GM12878 (cell line): Measurements from ENCODE around the gene MCCD1. TPM values are rescaled to one million over a fixed set of nuclear protein-coding genes. Genes with fewer than 3 reads are reported as not detected.
A peak's percentile ranks its signal among the peaks of the same experiment; 100 is the strongest.

Experiments
- BMI1 ChIP-seq: fragments of 450-650 bp; IDR thresholded peaks from 2 replicates; pipeline ENCODE4 v1.6.1; 2016; ENCODE audit warnings: mild to moderate bottlenecking, moderate library complexity, borderline replicate concordance
- CHD4 ChIP-seq: fragments of 200-600 bp; sonication (generic); IDR thresholded peaks from 2 replicates; pipeline ENCODE4 v1.6.1; 2016; ENCODE audit warnings: mild to moderate bottlenecking
- DPF2 ChIP-seq: fragments of 450-650 bp; IDR thresholded peaks from 2 replicates; pipeline ENCODE4 v1.6.1; 2017; ENCODE audit warnings: mild to moderate bottlenecking
- IKZF2 ChIP-seq, 2 experiments: fragments of 450-650 bp; IDR thresholded peaks; 2 replicates each; pipeline ENCODE4 v1.6.1; 2017; ENCODE audit warnings: mild to moderate bottlenecking in 2 of 2, moderate library complexity in 2 of 2
- MYB ChIP-seq: fragments of 150-350 bp; IDR thresholded peaks from 2 replicates; pipeline ENCODE4 v1.6.1; 2014; ENCODE audit warnings: mild to moderate bottlenecking, low read depth, low read length, borderline replicate concordance
- NFIC ChIP-seq: IDR thresholded peaks from 2 replicates; pipeline ENCODE4 v1.6.1; 2012; ENCODE audit warnings: low read depth, mild to moderate bottlenecking, inconsistent platforms, low read length, moderate library complexity
- NR2C1 ChIP-seq: fragments of 450-650 bp; IDR thresholded peaks from 2 replicates; pipeline ENCODE4 v1.6.1; 2017; ENCODE audit warnings: antibody characterized with exemption, mild to moderate bottlenecking, moderate library complexity
- RAD21 ChIP-seq: IDR thresholded peaks from 2 replicates; pipeline ENCODE4 v1.6.1; 2011; ENCODE audit warnings: mild to moderate bottlenecking, low read depth, low read length, moderate library complexity; ENCODE audit not compliant: insufficient read depth
- RB1 ChIP-seq: fragments of 450-650 bp; formaldehyde crosslinking; IDR thresholded peaks from 2 replicates; pipeline ENCODE4 v1.6.1; 2017; ENCODE audit warnings: mild to moderate bottlenecking, borderline replicate concordance
- RCOR1 ChIP-seq: conservative IDR thresholded peaks from 2 replicates; pipeline ENCODE4 v1.6.1; 2012; ENCODE audit warnings: low read depth, low read length, improper control_type of control experiment
- SMAD1 ChIP-seq: fragments of 450-650 bp; IDR thresholded peaks from 2 replicates; pipeline ENCODE4 v1.6.1; 2018; ENCODE audit warnings: mild to moderate bottlenecking, low read depth; ENCODE audit not compliant: partially characterized antibody
- ZBED1 ChIP-seq: IDR thresholded peaks from 2 replicates; pipeline ENCODE4 v1.6.1; 2016; ENCODE audit warnings: borderline replicate concordance
- ZNF274 ChIP-seq: IDR thresholded peaks from one replicate; pipeline ENCODE4 v1.8.0; 2011; ENCODE audit not compliant: insufficient read length, insufficient read depth
- polyA plus RNA-seq, 11 experiments: library from polyadenylated mRNA; depleted of rRNA in 4 of 11; unstranded in 6 of 11; stranded (reverse) in 5 of 11; fragments of >200 nt; fragmentation: Nextera tagmentation in 4 of 11; fragmentation: Illumina TruSeq in 1 of 11; extraction: Ambion mirVana in 4 of 11; extraction: Trizol in 1 of 11; gene quantifications; 1 replicate in 1 of 11; 2 replicates in 10 of 11; pipeline versions ENCODE4 v1.2.1 to v1.2.3, GENCODE V29; 2011 to 2016; ENCODE audit warnings: inconsistent platforms in 2 of 11, missing spikeins in 2 of 11, low read depth in 1 of 11
- total RNA-seq, 4 experiments: library from RNA; depleted of rRNA in 3 of 4; stranded (reverse); fragments of >200 nt in 3 of 4; fragmentation: Illumina TruSeq in 1 of 4; extraction: Trizol in 1 of 4; gene quantifications; 2 replicates each; pipeline versions ENCODE4 v1.2.1 to v1.2.3, GENCODE V29; 2013 to 2021
- TF ChIP-seq, protein P1 (sequence below), 3 experiments: IDR thresholded peaks in 2 of 3; conservative IDR thresholded peaks in 1 of 3; 2 replicates each; pipeline ENCODE4 v1.5.1; 2011; ENCODE audit warnings: low read depth in 3 of 3, low read length in 3 of 3, mild to moderate bottlenecking in 3 of 3, control low read depth in 2 of 3, moderate library complexity in 2 of 3, inconsistent platforms in 1 of 3, mixed read lengths in 1 of 3; ENCODE audit not compliant: control insufficient read depth in 2 of 3, insufficient read depth in 1 of 3; ENCODE audit errors: extremely low read depth in 1 of 3
- TF ChIP-seq, protein P2 (sequence below): fragments of 450-650 bp; IDR thresholded peaks from 2 replicates; pipeline ENCODE4 v1.6.1; 2017; ENCODE audit warnings: antibody characterized with exemption, mild to moderate bottlenecking, moderate library complexity
- TF ChIP-seq, protein P3 (sequence below): IDR thresholded peaks from 2 replicates; pipeline ENCODE4 v1.6.1; 2011; ENCODE audit warnings: mild to moderate bottlenecking, low read depth, low read length, moderate library complexity; ENCODE audit not compliant: insufficient replicate concordance
- TF ChIP-seq, protein P4 (sequence below): fragments of 450-650 bp; IDR thresholded peaks from 2 replicates; pipeline ENCODE4 v1.6.1; 2016; ENCODE audit warnings: mild to moderate bottlenecking
- TF ChIP-seq, protein P5 (sequence below): fragments of 450-650 bp; IDR thresholded peaks from 2 replicates; pipeline ENCODE4 v1.6.1; 2017; ENCODE audit warnings: mild to moderate bottlenecking
- TF ChIP-seq, protein P6 (sequence below): IDR thresholded peaks from 2 replicates; pipeline ENCODE4 v1.6.1; 2011; ENCODE audit warnings: low read depth, low read length, improper control_type of control experiment, borderline replicate concordance

Gene MCCD1
- total and polyA plus RNA-seq, 10 of the 15 experiments (the other 5 are each of a cell fraction or from before 2014, with no cell fraction given): not detected

DNA sequence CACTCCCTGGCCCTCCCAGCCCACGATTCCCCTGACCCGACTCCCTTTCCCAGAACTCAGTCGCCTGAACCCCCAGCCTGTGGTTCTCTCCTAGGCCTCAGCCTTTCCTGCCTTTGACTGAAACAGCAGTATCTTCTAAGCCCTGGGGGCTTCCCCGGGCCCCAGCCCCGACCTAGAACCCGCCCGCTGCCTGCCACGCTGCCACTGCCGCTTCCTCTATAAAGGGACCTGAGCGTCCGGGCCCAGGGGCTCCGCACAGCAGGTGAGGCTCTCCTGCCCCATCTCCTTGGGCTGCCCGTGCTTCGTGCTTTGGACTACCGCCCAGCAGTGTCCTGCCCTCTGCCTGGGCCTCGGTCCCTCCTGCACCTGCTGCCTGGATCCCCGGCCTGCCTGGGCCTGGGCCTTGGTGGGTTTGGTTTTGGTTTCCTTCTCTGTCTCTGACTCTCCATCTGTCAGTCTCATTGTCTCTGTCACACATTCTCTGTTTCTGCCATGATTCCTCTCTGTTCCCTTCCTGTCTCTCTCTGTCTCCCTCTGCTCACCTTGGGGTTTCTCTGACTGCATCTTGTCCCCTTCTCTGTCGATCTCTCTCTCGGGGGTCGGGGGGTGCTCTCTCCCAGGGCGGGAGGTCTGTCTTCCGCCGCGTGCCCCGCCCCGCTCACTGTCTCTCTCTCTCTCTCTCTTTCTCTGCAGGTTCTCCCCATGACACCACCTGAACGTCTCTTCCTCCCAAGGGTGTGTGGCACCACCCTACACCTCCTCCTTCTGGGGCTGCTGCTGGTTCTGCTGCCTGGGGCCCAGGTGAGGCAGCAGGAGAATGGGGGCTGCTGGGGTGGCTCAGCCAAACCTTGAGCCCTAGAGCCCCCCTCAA is 43.5 kb downstream of the MCCD1 start, which contains the start of gene LTA (continued):
- TF ChIP-seq ZNF274 (no peak), ZBED1 (0 out of 2 replicates have a peak, but pooled peaks have one; percentile 40), NFIC (no peak), CHD4 (no peak), MYB (no peak), NR2C1 (no peak), SMAD1 (no peak), RB1 (no peak), BMI1 (no peak), RAD21 (no peak), DPF2 (no peak), RCOR1 (0 out of 2 replicates have a peak, but pooled peaks have one; percentile 33), IKZF2 (IDR thresholded peaks at IDR 0.05) (peak in 1 of 2 experiments; percentile 71)
- TF ChIP-seq, protein P1, sequence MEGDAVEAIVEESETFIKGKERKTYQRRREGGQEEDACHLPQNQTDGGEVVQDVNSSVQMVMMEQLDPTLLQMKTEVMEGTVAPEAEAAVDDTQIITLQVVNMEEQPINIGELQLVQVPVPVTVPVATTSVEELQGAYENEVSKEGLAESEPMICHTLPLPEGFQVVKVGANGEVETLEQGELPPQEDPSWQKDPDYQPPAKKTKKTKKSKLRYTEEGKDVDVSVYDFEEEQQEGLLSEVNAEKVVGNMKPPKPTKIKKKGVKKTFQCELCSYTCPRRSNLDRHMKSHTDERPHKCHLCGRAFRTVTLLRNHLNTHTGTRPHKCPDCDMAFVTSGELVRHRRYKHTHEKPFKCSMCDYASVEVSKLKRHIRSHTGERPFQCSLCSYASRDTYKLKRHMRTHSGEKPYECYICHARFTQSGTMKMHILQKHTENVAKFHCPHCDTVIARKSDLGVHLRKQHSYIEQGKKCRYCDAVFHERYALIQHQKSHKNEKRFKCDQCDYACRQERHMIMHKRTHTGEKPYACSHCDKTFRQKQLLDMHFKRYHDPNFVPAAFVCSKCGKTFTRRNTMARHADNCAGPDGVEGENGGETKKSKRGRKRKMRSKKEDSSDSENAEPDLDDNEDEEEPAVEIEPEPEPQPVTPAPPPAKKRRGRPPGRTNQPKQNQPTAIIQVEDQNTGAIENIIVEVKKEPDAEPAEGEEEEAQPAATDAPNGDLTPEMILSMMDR (IDR thresholded peaks at IDR 0.05 in 2 of 3, conservative IDR thresholded peaks at IDR 0.05 in 1 of 3; ENCODE audit: control insufficient read depth in 2 of 3, extremely low read depth in 1 of 3, insufficient read depth in 1 of 3, low read depth in 3 of 3, low read length in 3 of 3): no peak
- TF ChIP-seq, protein P2, sequence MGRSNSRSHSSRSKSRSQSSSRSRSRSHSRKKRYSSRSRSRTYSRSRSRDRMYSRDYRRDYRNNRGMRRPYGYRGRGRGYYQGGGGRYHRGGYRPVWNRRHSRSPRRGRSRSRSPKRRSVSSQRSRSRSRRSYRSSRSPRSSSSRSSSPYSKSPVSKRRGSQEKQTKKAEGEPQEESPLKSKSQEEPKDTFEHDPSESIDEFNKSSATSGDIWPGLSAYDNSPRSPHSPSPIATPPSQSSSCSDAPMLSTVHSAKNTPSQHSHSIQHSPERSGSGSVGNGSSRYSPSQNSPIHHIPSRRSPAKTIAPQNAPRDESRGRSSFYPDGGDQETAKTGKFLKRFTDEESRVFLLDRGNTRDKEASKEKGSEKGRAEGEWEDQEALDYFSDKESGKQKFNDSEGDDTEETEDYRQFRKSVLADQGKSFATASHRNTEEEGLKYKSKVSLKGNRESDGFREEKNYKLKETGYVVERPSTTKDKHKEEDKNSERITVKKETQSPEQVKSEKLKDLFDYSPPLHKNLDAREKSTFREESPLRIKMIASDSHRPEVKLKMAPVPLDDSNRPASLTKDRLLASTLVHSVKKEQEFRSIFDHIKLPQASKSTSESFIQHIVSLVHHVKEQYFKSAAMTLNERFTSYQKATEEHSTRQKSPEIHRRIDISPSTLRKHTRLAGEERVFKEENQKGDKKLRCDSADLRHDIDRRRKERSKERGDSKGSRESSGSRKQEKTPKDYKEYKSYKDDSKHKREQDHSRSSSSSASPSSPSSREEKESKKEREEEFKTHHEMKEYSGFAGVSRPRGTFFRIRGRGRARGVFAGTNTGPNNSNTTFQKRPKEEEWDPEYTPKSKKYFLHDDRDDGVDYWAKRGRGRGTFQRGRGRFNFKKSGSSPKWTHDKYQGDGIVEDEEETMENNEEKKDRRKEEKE: no peak
- TF ChIP-seq, protein P3, sequence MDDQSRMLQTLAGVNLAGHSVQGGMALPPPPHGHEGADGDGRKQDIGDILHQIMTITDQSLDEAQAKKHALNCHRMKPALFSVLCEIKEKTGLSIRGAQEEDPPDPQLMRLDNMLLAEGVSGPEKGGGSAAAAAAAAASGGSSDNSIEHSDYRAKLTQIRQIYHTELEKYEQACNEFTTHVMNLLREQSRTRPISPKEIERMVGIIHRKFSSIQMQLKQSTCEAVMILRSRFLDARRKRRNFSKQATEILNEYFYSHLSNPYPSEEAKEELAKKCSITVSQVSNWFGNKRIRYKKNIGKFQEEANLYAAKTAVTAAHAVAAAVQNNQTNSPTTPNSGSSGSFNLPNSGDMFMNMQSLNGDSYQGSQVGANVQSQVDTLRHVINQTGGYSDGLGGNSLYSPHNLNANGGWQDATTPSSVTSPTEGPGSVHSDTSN: peak; percentile 63
- TF ChIP-seq, protein P4, sequence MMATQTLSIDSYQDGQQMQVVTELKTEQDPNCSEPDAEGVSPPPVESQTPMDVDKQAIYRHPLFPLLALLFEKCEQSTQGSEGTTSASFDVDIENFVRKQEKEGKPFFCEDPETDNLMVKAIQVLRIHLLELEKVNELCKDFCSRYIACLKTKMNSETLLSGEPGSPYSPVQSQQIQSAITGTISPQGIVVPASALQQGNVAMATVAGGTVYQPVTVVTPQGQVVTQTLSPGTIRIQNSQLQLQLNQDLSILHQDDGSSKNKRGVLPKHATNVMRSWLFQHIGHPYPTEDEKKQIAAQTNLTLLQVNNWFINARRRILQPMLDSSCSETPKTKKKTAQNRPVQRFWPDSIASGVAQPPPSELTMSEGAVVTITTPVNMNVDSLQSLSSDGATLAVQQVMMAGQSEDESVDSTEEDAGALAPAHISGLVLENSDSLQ: peak; percentile 93
- TF ChIP-seq, protein P5, sequence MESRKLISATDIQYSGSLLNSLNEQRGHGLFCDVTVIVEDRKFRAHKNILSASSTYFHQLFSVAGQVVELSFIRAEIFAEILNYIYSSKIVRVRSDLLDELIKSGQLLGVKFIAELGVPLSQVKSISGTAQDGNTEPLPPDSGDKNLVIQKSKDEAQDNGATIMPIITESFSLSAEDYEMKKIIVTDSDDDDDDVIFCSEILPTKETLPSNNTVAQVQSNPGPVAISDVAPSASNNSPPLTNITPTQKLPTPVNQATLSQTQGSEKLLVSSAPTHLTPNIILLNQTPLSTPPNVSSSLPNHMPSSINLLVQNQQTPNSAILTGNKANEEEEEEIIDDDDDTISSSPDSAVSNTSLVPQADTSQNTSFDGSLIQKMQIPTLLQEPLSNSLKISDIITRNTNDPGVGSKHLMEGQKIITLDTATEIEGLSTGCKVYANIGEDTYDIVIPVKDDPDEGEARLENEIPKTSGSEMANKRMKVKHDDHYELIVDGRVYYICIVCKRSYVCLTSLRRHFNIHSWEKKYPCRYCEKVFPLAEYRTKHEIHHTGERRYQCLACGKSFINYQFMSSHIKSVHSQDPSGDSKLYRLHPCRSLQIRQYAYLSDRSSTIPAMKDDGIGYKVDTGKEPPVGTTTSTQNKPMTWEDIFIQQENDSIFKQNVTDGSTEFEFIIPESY: no peak
- TF ChIP-seq, protein P6, sequence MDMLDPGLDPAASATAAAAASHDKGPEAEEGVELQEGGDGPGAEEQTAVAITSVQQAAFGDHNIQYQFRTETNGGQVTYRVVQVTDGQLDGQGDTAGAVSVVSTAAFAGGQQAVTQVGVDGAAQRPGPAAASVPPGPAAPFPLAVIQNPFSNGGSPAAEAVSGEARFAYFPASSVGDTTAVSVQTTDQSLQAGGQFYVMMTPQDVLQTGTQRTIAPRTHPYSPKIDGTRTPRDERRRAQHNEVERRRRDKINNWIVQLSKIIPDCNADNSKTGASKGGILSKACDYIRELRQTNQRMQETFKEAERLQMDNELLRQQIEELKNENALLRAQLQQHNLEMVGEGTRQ: no peak
